ENCODE results near the gene MBLAC1.

- TF ChIP-seq CTCF (IDR thresholded peaks at IDR 0.05) (no peak), POLR2A (IDR thresholded peaks at IDR 0.05; ENCODE audit: low read depth) (no peak), EP300 (IDR thresholded peaks at IDR 0.05) (no peak), POLR2AphosphoS5 (IDR thresholded peaks at IDR 0.05) (no peak)
Measured at GRCh38 chr7:100080907-100081534, 45.7 kb upstream of the MBLAC1 start.
